ENCODE measurements around the gene ALOXE3. TPM values are rescaled to one million over a fixed set of nuclear protein-coding genes. Genes with fewer than 3 reads are reported as not detected.

The ALOXE3 gene
- total and polyA plus RNA-seq, 2 of the 8 experiments (the other 6 are each of a cell fraction or from before 2014, with no cell fraction given), result 0.26 TPM; not detected in 1

DNA sequence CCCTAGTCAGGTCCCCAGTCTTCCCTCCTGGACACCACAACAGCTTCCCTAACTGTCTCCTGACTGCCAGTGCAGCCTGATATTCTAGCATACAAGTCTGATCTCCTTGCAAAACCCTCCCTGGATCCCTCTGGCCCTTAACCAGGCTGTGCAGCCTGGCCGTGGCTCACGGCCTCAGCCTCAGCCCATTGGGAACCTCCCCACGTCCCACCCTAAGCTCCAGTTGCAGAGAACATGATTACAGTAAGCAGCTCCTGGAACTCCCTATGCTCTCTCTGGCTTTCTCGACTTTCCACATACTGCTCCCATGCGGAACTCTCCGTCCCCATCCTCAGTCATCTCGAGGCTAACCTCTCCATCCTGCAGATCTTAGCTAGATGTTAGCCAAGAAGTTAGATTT, 43.8 kb downstream of the ALOXE3 start (continued):
- TF ChIP-seq, protein P1, sequence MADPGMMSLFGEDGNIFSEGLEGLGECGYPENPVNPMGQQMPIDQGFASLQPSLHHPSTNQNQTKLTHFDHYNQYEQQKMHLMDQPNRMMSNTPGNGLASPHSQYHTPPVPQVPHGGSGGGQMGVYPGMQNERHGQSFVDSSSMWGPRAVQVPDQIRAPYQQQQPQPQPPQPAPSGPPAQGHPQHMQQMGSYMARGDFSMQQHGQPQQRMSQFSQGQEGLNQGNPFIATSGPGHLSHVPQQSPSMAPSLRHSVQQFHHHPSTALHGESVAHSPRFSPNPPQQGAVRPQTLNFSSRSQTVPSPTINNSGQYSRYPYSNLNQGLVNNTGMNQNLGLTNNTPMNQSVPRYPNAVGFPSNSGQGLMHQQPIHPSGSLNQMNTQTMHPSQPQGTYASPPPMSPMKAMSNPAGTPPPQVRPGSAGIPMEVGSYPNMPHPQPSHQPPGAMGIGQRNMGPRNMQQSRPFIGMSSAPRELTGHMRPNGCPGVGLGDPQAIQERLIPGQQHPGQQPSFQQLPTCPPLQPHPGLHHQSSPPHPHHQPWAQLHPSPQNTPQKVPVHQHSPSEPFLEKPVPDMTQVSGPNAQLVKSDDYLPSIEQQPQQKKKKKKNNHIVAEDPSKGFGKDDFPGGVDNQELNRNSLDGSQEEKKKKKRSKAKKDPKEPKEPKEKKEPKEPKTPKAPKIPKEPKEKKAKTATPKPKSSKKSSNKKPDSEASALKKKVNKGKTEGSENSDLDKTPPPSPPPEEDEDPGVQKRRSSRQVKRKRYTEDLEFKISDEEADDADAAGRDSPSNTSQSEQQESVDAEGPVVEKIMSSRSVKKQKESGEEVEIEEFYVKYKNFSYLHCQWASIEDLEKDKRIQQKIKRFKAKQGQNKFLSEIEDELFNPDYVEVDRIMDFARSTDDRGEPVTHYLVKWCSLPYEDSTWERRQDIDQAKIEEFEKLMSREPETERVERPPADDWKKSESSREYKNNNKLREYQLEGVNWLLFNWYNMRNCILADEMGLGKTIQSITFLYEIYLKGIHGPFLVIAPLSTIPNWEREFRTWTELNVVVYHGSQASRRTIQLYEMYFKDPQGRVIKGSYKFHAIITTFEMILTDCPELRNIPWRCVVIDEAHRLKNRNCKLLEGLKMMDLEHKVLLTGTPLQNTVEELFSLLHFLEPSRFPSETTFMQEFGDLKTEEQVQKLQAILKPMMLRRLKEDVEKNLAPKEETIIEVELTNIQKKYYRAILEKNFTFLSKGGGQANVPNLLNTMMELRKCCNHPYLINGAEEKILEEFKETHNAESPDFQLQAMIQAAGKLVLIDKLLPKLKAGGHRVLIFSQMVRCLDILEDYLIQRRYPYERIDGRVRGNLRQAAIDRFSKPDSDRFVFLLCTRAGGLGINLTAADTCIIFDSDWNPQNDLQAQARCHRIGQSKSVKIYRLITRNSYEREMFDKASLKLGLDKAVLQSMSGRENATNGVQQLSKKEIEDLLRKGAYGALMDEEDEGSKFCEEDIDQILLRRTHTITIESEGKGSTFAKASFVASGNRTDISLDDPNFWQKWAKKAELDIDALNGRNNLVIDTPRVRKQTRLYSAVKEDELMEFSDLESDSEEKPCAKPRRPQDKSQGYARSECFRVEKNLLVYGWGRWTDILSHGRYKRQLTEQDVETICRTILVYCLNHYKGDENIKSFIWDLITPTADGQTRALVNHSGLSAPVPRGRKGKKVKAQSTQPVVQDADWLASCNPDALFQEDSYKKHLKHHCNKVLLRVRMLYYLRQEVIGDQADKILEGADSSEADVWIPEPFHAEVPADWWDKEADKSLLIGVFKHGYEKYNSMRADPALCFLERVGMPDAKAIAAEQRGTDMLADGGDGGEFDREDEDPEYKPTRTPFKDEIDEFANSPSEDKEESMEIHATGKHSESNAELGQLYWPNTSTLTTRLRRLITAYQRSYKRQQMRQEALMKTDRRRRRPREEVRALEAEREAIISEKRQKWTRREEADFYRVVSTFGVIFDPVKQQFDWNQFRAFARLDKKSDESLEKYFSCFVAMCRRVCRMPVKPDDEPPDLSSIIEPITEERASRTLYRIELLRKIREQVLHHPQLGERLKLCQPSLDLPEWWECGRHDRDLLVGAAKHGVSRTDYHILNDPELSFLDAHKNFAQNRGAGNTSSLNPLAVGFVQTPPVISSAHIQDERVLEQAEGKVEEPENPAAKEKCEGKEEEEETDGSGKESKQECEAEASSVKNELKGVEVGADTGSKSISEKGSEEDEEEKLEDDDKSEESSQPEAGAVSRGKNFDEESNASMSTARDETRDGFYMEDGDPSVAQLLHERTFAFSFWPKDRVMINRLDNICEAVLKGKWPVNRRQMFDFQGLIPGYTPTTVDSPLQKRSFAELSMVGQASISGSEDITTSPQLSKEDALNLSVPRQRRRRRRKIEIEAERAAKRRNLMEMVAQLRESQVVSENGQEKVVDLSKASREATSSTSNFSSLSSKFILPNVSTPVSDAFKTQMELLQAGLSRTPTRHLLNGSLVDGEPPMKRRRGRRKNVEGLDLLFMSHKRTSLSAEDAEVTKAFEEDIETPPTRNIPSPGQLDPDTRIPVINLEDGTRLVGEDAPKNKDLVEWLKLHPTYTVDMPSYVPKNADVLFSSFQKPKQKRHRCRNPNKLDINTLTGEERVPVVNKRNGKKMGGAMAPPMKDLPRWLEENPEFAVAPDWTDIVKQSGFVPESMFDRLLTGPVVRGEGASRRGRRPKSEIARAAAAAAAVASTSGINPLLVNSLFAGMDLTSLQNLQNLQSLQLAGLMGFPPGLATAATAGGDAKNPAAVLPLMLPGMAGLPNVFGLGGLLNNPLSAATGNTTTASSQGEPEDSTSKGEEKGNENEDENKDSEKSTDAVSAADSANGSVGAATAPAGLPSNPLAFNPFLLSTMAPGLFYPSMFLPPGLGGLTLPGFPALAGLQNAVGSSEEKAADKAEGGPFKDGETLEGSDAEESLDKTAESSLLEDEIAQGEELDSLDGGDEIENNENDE (IDR thresholded peaks at IDR 0.05; ENCODE audit: insufficient replicate concordance, low read length), result no peak

Data from H1 (cell line).